Keratinocyte (primary cell): ENCODE data around the gene HMGN5. TPM values are rescaled to one million over a fixed set of nuclear protein-coding genes. Genes with fewer than 3 reads are reported as not detected.

ENCODE experiments used
- DNase-seq: peaks from one replicate; pipeline ENCODE4 v3.0.0-alpha.2; 2011; ENCODE audit warnings: low read depth, missing footprints, low spot score
- FAIRE-seq: peaks from 2 replicates; lab custom pipeline; 2011; peaks lifted over from hg19 to GRCh38; lab: Jason Lieb, UNC
- H2AFZ ChIP-seq: 2 replicates; pipeline ENCODE4 v1.6.0; 2012; ENCODE audit warnings: low read length, control low read depth, inconsistent platforms; ENCODE audit not compliant: control insufficient read depth
- H3K27ac ChIP-seq: 2 replicates; pipeline ENCODE4 v1.5.1; 2011; ENCODE audit warnings: low read length; ENCODE audit not compliant: control insufficient read depth, insufficient read depth
- H3K27me3 ChIP-seq: 3 replicates; pipeline ENCODE4 v1.6.0; 2011; ENCODE audit warnings: low read length; ENCODE audit not compliant: control insufficient read depth, insufficient read depth; ENCODE audit errors: extremely low read depth
- H3K36me3 ChIP-seq, 2 experiments: 2 replicates in 1 of 2; 3 replicates in 1 of 2; pipeline ENCODE4 v1.5.1; 2011; ENCODE audit warnings: low read length in 2 of 2, mild to moderate bottlenecking in 1 of 2; ENCODE audit not compliant: control insufficient read depth in 2 of 2, insufficient read depth in 2 of 2; ENCODE audit errors: extremely low read depth in 1 of 2
- H3K4me1 ChIP-seq: 3 replicates; pipeline ENCODE4 v1.5.1; 2011; ENCODE audit warnings: low read length; ENCODE audit not compliant: control insufficient read depth, insufficient read depth; ENCODE audit errors: extremely low read depth
- H3K4me2 ChIP-seq: 3 replicates; pipeline ENCODE4 v1.6.0; 2011; ENCODE audit warnings: low read depth, low read length; ENCODE audit not compliant: control insufficient read depth, insufficient read depth; ENCODE audit errors: extremely low read depth
- H3K4me3 ChIP-seq, 3 experiments: fragments of 200-600 bp in 1 of 3; sonication (generic) in 1 of 3; 2 replicates in 2 of 3; 3 replicates in 1 of 3; pipeline ENCODE4 v1.5.1; 2011 to 2016; ENCODE audit warnings: low read length in 3 of 3, mild to moderate bottlenecking in 3 of 3, control low read depth in 2 of 3, inconsistent platforms in 1 of 3, low read depth in 1 of 3, mixed read lengths in 1 of 3, mixed run types in 1 of 3, moderate library complexity in 1 of 3; ENCODE audit not compliant: control insufficient read depth in 2 of 3, insufficient read depth in 2 of 3; ENCODE audit errors: extremely low read depth in 1 of 3
- H3K79me2 ChIP-seq: 2 replicates; pipeline ENCODE4 v1.6.0; 2012; ENCODE audit warnings: low read length; ENCODE audit not compliant: control insufficient read depth, insufficient read depth
- H3K9ac ChIP-seq: 3 replicates; pipeline ENCODE4 v1.6.0; 2011; ENCODE audit warnings: low read length; ENCODE audit not compliant: control insufficient read depth, insufficient read depth; ENCODE audit errors: extremely low read depth
- H3K9me1 ChIP-seq: 3 replicates; pipeline ENCODE4 v1.6.0; 2011; ENCODE audit warnings: low read length; ENCODE audit not compliant: control insufficient read depth, insufficient read depth; ENCODE audit errors: extremely low read depth
- H3K9me3 ChIP-seq: 2 replicates; pipeline ENCODE4 v1.5.1; 2012; ENCODE audit warnings: low read depth, low read length; ENCODE audit not compliant: control insufficient read depth
- H4K20me1 ChIP-seq: 3 replicates; pipeline ENCODE4 v1.6.0; 2011; ENCODE audit warnings: low read length; ENCODE audit not compliant: control insufficient read depth, insufficient read depth; ENCODE audit errors: extremely low read depth
- EZH2 ChIP-seq: IDR thresholded peaks from one replicate; pipeline ENCODE4 v1.6.1; 2012; ENCODE audit warnings: inconsistent platforms, mild to moderate bottlenecking, low read length, moderate library complexity
- dilution Hi-C: fragments of 300-500 bp; cut with MboI; formaldehyde crosslinking; loops from one replicate; pipeline ENCODE4 v1.7.0; 2020; ENCODE audit warnings: low sequenced_read_pairs; ENCODE audit not compliant: extremely low pct_ligation_motif_present
- polyA plus RNA-seq, 5 experiments: library from polyadenylated mRNA; depleted of rRNA in 3 of 5; stranded (reverse) in 3 of 5; stranded (forward) in 1 of 5; unstranded in 1 of 5; fragments of >200 nt; gene quantifications; 1 replicate in 1 of 5; 2 replicates in 3 of 5; 3 replicates in 1 of 5; pipeline versions ENCODE4 v1.2.1 to v1.2.3, GENCODE V29; 2011 to 2012; ENCODE audit warnings: missing spikeins in 2 of 5, low read depth in 1 of 5, low replicate concordance in 1 of 5
- TF ChIP-seq, protein P1 (sequence below), 3 experiments: IDR thresholded peaks in 1 of 3; conservative IDR thresholded peaks in 1 of 3; optimal IDR thresholded peaks in 1 of 3; 2 replicates in 2 of 3; 3 replicates in 1 of 3; pipeline versions ENCODE3 to v1.5.1; 2011; ENCODE audit warnings: low read length in 3 of 3, mild to moderate bottlenecking in 3 of 3, moderate library complexity in 2 of 3, control low read depth in 1 of 3, inconsistent platforms in 1 of 3; ENCODE audit not compliant: insufficient read depth in 2 of 3; ENCODE audit errors: extremely low read depth in 1 of 3

Gene HMGN5
- polyA plus RNA-seq, 1 donor (not counting 4 experiments of a cell fraction or from before 2014, with no cell fraction given) = 2.2 TPM

- no peaks in the 10 kb centered on the region for H3K36me3 ChIP-seq
- TF ChIP-seq, protein P1, sequence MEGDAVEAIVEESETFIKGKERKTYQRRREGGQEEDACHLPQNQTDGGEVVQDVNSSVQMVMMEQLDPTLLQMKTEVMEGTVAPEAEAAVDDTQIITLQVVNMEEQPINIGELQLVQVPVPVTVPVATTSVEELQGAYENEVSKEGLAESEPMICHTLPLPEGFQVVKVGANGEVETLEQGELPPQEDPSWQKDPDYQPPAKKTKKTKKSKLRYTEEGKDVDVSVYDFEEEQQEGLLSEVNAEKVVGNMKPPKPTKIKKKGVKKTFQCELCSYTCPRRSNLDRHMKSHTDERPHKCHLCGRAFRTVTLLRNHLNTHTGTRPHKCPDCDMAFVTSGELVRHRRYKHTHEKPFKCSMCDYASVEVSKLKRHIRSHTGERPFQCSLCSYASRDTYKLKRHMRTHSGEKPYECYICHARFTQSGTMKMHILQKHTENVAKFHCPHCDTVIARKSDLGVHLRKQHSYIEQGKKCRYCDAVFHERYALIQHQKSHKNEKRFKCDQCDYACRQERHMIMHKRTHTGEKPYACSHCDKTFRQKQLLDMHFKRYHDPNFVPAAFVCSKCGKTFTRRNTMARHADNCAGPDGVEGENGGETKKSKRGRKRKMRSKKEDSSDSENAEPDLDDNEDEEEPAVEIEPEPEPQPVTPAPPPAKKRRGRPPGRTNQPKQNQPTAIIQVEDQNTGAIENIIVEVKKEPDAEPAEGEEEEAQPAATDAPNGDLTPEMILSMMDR (optimal IDR thresholded peaks at IDR 0.05 in 1 of 3, IDR thresholded peaks at IDR 0.05 in 1 of 3, conservative IDR thresholded peaks at IDR 0.05 in 1 of 3; ENCODE audit: extremely low read depth in 1 of 3, insufficient read depth in 2 of 3, low read length in 3 of 3) = peak; percentile 43 to 54 (median 53)
- TF ChIP-seq EZH2 = no peak
- H3K79me2 ChIP-seq = no peaks in the 10 kb centered on the region
- dilution Hi-C loops = no loop called here
- H3K27me3 ChIP-seq = peaks cover 4% of the 10 kb centered on the region
- H3K4me3 ChIP-seq = peak overlapping the region; percentile 51 to 64 (median 57)
- no peaks in the 10 kb centered on the region for H3K9me3 ChIP-seq
- H2AFZ ChIP-seq = peak overlapping the region; percentile 65
- peak overlapping the region; percentile 91 for H3K4me2 ChIP-seq
- no peaks in the 10 kb centered on the region for H4K20me1 ChIP-seq
- FAIRE-seq (no peak), DNase-seq (no peak)
- peak overlapping the region; percentile 59 for H3K9ac ChIP-seq
- H3K9me1 ChIP-seq = no peaks in the 10 kb centered on the region
- no peaks in the 10 kb centered on the region for H3K4me1 ChIP-seq
- peak overlapping the region; percentile 10 for H3K27ac ChIP-seq
These were observed 80.8 kb downstream of the HMGN5 start for GRCh38 chrX:81120936-81121371.

DNA sequence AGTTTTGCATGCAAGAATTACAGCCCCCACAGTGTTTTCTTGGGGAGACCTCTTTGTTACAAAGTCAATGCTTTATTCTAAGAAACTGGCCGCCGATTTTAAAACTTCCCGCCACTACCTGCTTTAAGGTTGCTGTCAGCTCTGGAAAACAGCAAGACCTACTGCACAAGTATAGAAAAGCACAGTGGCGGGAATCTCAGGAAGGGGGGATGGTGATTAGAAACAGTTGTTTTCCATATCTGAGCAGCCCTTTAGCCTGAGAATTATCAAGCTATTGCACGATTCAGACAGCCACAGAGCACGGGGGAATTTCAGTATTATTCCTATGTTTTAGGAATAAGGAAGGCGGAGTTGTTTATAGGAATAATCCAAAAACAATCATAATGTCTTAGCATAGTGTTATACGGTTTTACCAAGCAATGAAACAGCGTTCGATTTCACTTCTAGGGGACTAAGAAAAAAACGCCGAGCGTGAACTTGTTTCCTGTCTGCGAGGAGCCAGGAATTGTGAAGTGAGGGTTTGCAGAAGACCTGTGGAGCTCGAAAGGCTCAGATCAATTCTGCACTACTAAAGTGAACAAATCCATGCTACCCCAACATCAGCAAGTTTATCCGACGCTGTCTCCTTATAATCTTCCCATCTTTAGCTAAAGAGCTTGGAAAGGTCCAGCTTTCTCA lies 81.3 kb downstream of the HMGN5 start:
- no peaks in the 10 kb centered on the region for H3K9me1 ChIP-seq
- no peak for TF ChIP-seq EZH2
- TF ChIP-seq, protein P1 (optimal IDR thresholded peaks at IDR 0.05 in 1 of 3, IDR thresholded peaks at IDR 0.05 in 1 of 3, conservative IDR thresholded peaks at IDR 0.05 in 1 of 3; ENCODE audit: extremely low read depth in 1 of 3, insufficient read depth in 2 of 3, low read length in 3 of 3) = no peak
- peak overlapping the region; percentile 51 to 64 (median 57) for H3K4me3 ChIP-seq
- DNase-seq (no peak), FAIRE-seq (no peak)
- H3K4me1 ChIP-seq = no peaks in the 10 kb centered on the region
- H3K9ac ChIP-seq = peak overlapping the region; percentile 16
- H3K36me3 ChIP-seq = no peaks in the 10 kb centered on the region
- H4K20me1 ChIP-seq = no peaks in the 10 kb centered on the region
- H3K79me2 ChIP-seq = no peaks in the 10 kb centered on the region
- H3K9me3 ChIP-seq = no peaks in the 10 kb centered on the region
- H3K27ac ChIP-seq = no peak overlapping the region
- peaks cover 4% of the 10 kb centered on the region for H3K27me3 ChIP-seq
- dilution Hi-C loops = no loop called here
- peak overlapping the region; percentile 58 for H2AFZ ChIP-seq
- peak overlapping the region; percentile 91 for H3K4me2 ChIP-seq
